BLaER1 (cell line): Measurements from ENCODE around the gene KRTAP12-2.
A peak's percentile ranks its signal among the peaks of the same experiment; 100 is the strongest.

ENCODE experiments used
- H3K27ac ChIP-seq: shearing (Covaris generic); formaldehyde crosslinking; 2 replicates; pipeline ENCODE4 v1.8.1; 2022
- H3K27me3 ChIP-seq: shearing (Covaris generic); formaldehyde crosslinking; 2 replicates; pipeline ENCODE4 v1.8.1; 2022
- H3K36me3 ChIP-seq: shearing (Covaris generic); formaldehyde crosslinking; 2 replicates; pipeline ENCODE4 v1.8.1; 2022
- H3K4me1 ChIP-seq: shearing (Covaris generic); formaldehyde crosslinking; 2 replicates; pipeline ENCODE4 v1.8.1; 2022
- H3K4me2 ChIP-seq: shearing (Covaris generic); formaldehyde crosslinking; 2 replicates; pipeline ENCODE4 v1.8.1; 2022
- H3K4me3 ChIP-seq: shearing (Covaris generic); formaldehyde crosslinking; 2 replicates; pipeline ENCODE4 v1.8.1; 2022
- H3K9ac ChIP-seq: shearing (Covaris generic); formaldehyde crosslinking; 2 replicates; pipeline ENCODE4 v1.8.1; 2022
- H3K9me3 ChIP-seq: shearing (Covaris generic); formaldehyde crosslinking; 2 replicates; pipeline ENCODE4 v1.8.1; 2022
- H4K20me1 ChIP-seq: shearing (Covaris generic); formaldehyde crosslinking; 2 replicates; pipeline ENCODE4 v1.8.1; 2022
- Cebpa-rat ChIP-seq: shearing (Covaris generic); IDR thresholded peaks from 2 replicates; pipeline ENCODE4 v1.8.1; 2022

The KRTAP12-2 gene

GRCh38 chr21:44709426-44710293 is 42.9 kb upstream of the KRTAP12-2 start:
- peak overlapping the region; percentile 48; the same call in 1 of the 2 replicates for H3K4me2 ChIP-seq
- TF ChIP-seq Cebpa-rat, result no peak
- no peak overlapping the region for H3K27ac ChIP-seq
- no peaks in the 10 kb centered on the region for H3K36me3 ChIP-seq
- H3K27me3 ChIP-seq, result peaks cover 94% of the 10 kb centered on the region
- H3K9me3 ChIP-seq, result peaks cover 27% of the 10 kb centered on the region
- H3K9ac ChIP-seq, result no peak overlapping the region
- H3K4me3 ChIP-seq, result no peak overlapping the region
- peaks cover 41% of the 10 kb centered on the region for H4K20me1 ChIP-seq
- H3K4me1 ChIP-seq, result peaks cover 11% of the 10 kb centered on the region

GRCh38 chr21:44708866-44709425 is 42.2 kb upstream of the KRTAP12-2 start:
- Histone ChIP-seq H3K4me3 (no peak overlapping the region), H3K27me3 (peaks cover 95% of the 10 kb centered on the region), H3K4me1 (peaks cover 11% of the 10 kb centered on the region), H3K27ac (no peak overlapping the region), H3K36me3 (no peaks in the 10 kb centered on the region), H3K9ac (no peak overlapping the region), H4K20me1 (peaks cover 41% of the 10 kb centered on the region), H3K4me2 (peak overlapping the region; percentile 48; the same call in 1 of the 2 replicates), H3K9me3 (peaks cover 32% of the 10 kb centered on the region)
- TF ChIP-seq Cebpa-rat, result no peak

- Histone ChIP-seq H3K4me2 (no peak overlapping the region), H3K27me3 (peaks cover 95% of the 10 kb centered on the region)
These were observed 41.6 kb upstream of the KRTAP12-2 start for GRCh38 chr21:44708213-44708865.

GRCh38 chr21:44706706-44707581 is 40.2 kb upstream of the KRTAP12-2 start:
- Histone ChIP-seq H3K27ac (no peak overlapping the region), H3K9me3 (peaks cover 32% of the 10 kb centered on the region), H4K20me1 (peaks cover 31% of the 10 kb centered on the region), H3K4me1 (peaks cover 11% of the 10 kb centered on the region), H3K36me3 (no peaks in the 10 kb centered on the region), H3K9ac (no peak overlapping the region), H3K4me2 (no peak overlapping the region), H3K27me3 (peaks cover 95% of the 10 kb centered on the region), H3K4me3 (no peak overlapping the region)
- no peak for TF ChIP-seq Cebpa-rat

More at GRCh38 chr21:44708213-44708865, 41.6 kb upstream of the KRTAP12-2 start:
- H4K20me1 ChIP-seq, result peaks cover 41% of the 10 kb centered on the region
- no peak overlapping the region for H3K27ac ChIP-seq
- H3K4me3 ChIP-seq, result no peak overlapping the region
- no peaks in the 10 kb centered on the region for H3K36me3 ChIP-seq
- H3K9me3 ChIP-seq, result peaks cover 32% of the 10 kb centered on the region
- TF ChIP-seq Cebpa-rat, result no peak
- H3K9ac ChIP-seq, result no peak overlapping the region
- peaks cover 11% of the 10 kb centered on the region for H3K4me1 ChIP-seq

- no peaks in the 10 kb centered on the region for H3K36me3 ChIP-seq
- H3K4me1 ChIP-seq, result peaks cover 12% of the 10 kb centered on the region
- no peak overlapping the region for H3K4me2 ChIP-seq
- peaks cover 95% of the 10 kb centered on the region for H3K27me3 ChIP-seq
- no peak overlapping the region for H3K4me3 ChIP-seq
- peaks cover 25% of the 10 kb centered on the region for H4K20me1 ChIP-seq
- H3K9ac ChIP-seq, result no peak overlapping the region
- H3K9me3 ChIP-seq, result peaks cover 32% of the 10 kb centered on the region
- no peak for TF ChIP-seq Cebpa-rat
- H3K27ac ChIP-seq, result no peak overlapping the region
These were observed 39.4 kb upstream of the KRTAP12-2 start for GRCh38 chr21:44706026-44706705.

GRCh38 chr21:44704636-44705001 is 37.9 kb upstream of the KRTAP12-2 start:
- peaks cover 20% of the 10 kb centered on the region for H3K4me1 ChIP-seq
- peaks cover 14% of the 10 kb centered on the region; the same call in 1 of the 2 replicates for H4K20me1 ChIP-seq
- H3K27ac ChIP-seq, result no peak overlapping the region
- H3K9me3 ChIP-seq, result peaks cover 32% of the 10 kb centered on the region
- H3K4me2 ChIP-seq, result no peak overlapping the region
- no peak overlapping the region for H3K9ac ChIP-seq
- H3K36me3 ChIP-seq, result no peaks in the 10 kb centered on the region
- H3K4me3 ChIP-seq, result no peak overlapping the region
- H3K27me3 ChIP-seq, result peaks cover 88% of the 10 kb centered on the region
- TF ChIP-seq Cebpa-rat, result no peak

GRCh38 chr21:44703731-44704635 is 37.3 kb upstream of the KRTAP12-2 start:
- no peak for TF ChIP-seq Cebpa-rat
- Histone ChIP-seq H3K27me3 (peaks cover 88% of the 10 kb centered on the region), H3K36me3 (no peaks in the 10 kb centered on the region), H3K9me3 (peaks cover 32% of the 10 kb centered on the region), H3K4me1 (peaks cover 14% of the 10 kb centered on the region), H3K9ac (no peak overlapping the region), H3K27ac (no peak overlapping the region), H4K20me1 (peaks cover 8% of the 10 kb centered on the region; the same call in 1 of the 2 replicates), H3K4me3 (no peak overlapping the region), H3K4me2 (no peak overlapping the region)
